PC-9 (cell line): ENCODE measurements around the gene PPP4R1. TPM values are rescaled to one million over a fixed set of nuclear protein-coding genes. Genes with fewer than 3 reads are reported as not detected.
"Not testable (repeated sequence)": the region's sequence is repeated elsewhere in the genome, so short reads cannot be mapped to it uniquely, and the experiment has no call there.

ENCODE experiments used
- BruUV-seq: library from RNA; stranded (reverse); fragments of 400-500 nt; replicated peaks from 2 replicates; lab custom pipeline; 2021; lab: Mats Ljungman, UMichigan
- CTCF ChIA-PET: fragments of 300-600 bp; sonication (Branson Sonifier 250); formaldehyde crosslinking; loops from one replicate; lab custom pipeline; 2022; ENCODE audit warnings: antibody characterized with exemption; lab: Charles Lee
- POLR2A ChIA-PET: fragments of 300-600 bp; sonication (Branson Sonifier 250); formaldehyde crosslinking; loops from one replicate; lab custom pipeline; 2022; ENCODE audit warnings: antibody characterized with exemption; ENCODE audit not compliant: unreplicated experiment; lab: Charles Lee
- DNase-seq, 2 experiments: peaks; one replicate each; pipeline versions ENCODE4 v3.0.0 to v3.0.0-alpha.2; 2015 to 2022; ENCODE audit warnings: mixed read lengths in 1 of 2
- H2AFZ ChIP-seq: fragments of 200-600 bp; sonication (generic); 2 replicates; pipeline ENCODE4 v1.8.1; 2017; ENCODE audit warnings: antibody characterized with exemption
- H3F3A ChIP-seq: fragments of 200-600 bp; sonication (generic); 2 replicates; pipeline ENCODE4 v1.8.1; 2017; ENCODE audit warnings: antibody characterized with exemption, mild to moderate bottlenecking, low read depth; ENCODE audit not compliant: insufficient read depth
- H3K27ac ChIP-seq: fragments of 200-600 bp; sonication (generic); 2 replicates; pipeline ENCODE4 v1.6.1; 2016; ENCODE audit warnings: mixed run types
- H3K27me3 ChIP-seq: fragments of 200-600 bp; sonication (generic); 2 replicates; pipeline ENCODE4 v1.6.1; 2016; ENCODE audit warnings: low read depth, mixed run types; ENCODE audit not compliant: insufficient read depth
- H3K36me3 ChIP-seq: fragments of 200-600 bp; sonication (generic); 2 replicates; pipeline ENCODE4 v1.6.1; 2016; ENCODE audit warnings: low read depth, mixed run types
- H3K4me1 ChIP-seq: fragments of 200-600 bp; sonication (generic); replicated peaks from 2 replicates; pipeline ENCODE4 v1.6.1; 2016; ENCODE audit warnings: mixed run types; ENCODE audit not compliant: insufficient read depth
- H3K4me2 ChIP-seq: fragments of 200-600 bp; sonication (generic); 2 replicates; pipeline ENCODE4 v1.6.1; 2017; ENCODE audit warnings: mixed run types
- H3K4me3 ChIP-seq: fragments of 200-600 bp; sonication (generic); 2 replicates; pipeline ENCODE4 v1.6.1; 2016; ENCODE audit warnings: mixed run types
- H3K79me2 ChIP-seq: fragments of 200-600 bp; sonication (generic); 2 replicates; pipeline ENCODE4 v1.6.1; 2017; ENCODE audit warnings: low read depth, mixed run types
- H3K9me2 ChIP-seq: fragments of 200-600 bp; sonication (generic); 2 replicates; pipeline ENCODE4 v1.8.1; 2017; ENCODE audit warnings: mild to moderate bottlenecking; ENCODE audit not compliant: insufficient read depth
- H3K9me3 ChIP-seq: fragments of 200-600 bp; sonication (generic); 2 replicates; pipeline ENCODE4 v1.8.1; 2016; ENCODE audit warnings: low read depth; ENCODE audit not compliant: insufficient read depth
- H4K20me1 ChIP-seq: fragments of 200-600 bp; sonication (generic); 2 replicates; pipeline ENCODE4 v1.8.1; 2017; ENCODE audit not compliant: insufficient read depth
- EZH2 ChIP-seq: fragments of 200-600 bp; sonication (generic); IDR thresholded peaks from 2 replicates; pipeline ENCODE4 v1.8.0; 2017; ENCODE audit warnings: antibody characterized with exemption, low read depth
- intact Hi-C: fragments of 100-400 bp; cut with micrococcal nuclease; formaldehyde crosslinking; loops from one replicate; pipeline ENCODE4 v1.10.0; 2022; ENCODE audit not compliant: unreplicated experiment
- total RNA-seq: library from RNA; stranded (reverse); gene quantifications from 2 replicates; pipeline ENCODE4 v1.2.3, GENCODE V29; 2021
- TF ChIP-seq, protein P1 (sequence below): fragments of 200-600 bp; sonication (generic); conservative IDR thresholded peaks from 2 replicates; pipeline ENCODE4 v1.6.1; 2017; ENCODE audit warnings: mixed run types, antibody characterized with exemption, mild to moderate bottlenecking, moderate library complexity

PPP4R1 gene
- total RNA-seq, 1 experiment from 2014 or later = 167 TPM

DNA sequence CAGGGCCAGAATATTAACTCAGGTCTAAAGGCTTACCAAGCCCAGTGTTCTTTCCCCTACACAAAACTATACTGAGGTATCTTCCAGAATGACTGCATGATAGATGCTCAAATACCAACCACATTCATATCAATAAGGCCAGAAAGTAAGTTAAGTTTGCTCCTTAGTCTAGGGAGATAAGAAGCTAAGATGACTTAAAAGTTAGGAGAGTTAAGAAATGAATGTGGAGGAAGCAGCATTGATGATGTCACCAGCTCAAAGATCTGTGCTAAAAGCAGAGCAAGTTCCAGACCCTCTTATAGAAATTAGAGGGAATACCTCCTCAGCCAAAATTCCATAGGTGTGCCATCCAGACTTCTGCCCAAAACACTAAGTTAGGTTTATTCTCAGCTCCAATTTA lies 6.1 kb downstream of the PPP4R1 start:
- Histone ChIP-seq H3F3A (peaks cover 22% of the 10 kb centered on the region), H3K4me1 (peaks cover 48% of the 10 kb centered on the region), H3K36me3 (peaks cover 71% of the 10 kb centered on the region), H3K79me2 (peaks cover 100% of the 10 kb centered on the region), H2AFZ (no peak overlapping the region), H4K20me1 (peaks cover 5% of the 10 kb centered on the region; the same call in 1 of the 2 replicates), H3K27me3 (no peaks in the 10 kb centered on the region), H3K27ac (peak overlapping the region; percentile 10; the same call in 1 of the 2 replicates), H3K4me3 (no peak overlapping the region; the same call in 1 of the 2 replicates), H3K9me3 (no peaks in the 10 kb centered on the region), H3K9me2 (no peaks in the 10 kb centered on the region), H3K4me2 (peak overlapping the region; percentile 39)
- ChIA-PET CTCF (interaction anchor here (0.7 to 1.4 kb wide), 4 partner anchors 13 to 86 kb away, joined by 3 to 4 read pairs (median 4); no protein-coding TSS in a partner anchor), POLR2A (interaction anchor here (0.7 kb wide), 2 partner anchors 328 to 1732 kb away, joined by 3 to 6 read pairs; no protein-coding TSS in a partner anchor)
- intact Hi-C loops = no loop called here
- no TSS peak for BruUV-seq
- TF ChIP-seq, protein P1, sequence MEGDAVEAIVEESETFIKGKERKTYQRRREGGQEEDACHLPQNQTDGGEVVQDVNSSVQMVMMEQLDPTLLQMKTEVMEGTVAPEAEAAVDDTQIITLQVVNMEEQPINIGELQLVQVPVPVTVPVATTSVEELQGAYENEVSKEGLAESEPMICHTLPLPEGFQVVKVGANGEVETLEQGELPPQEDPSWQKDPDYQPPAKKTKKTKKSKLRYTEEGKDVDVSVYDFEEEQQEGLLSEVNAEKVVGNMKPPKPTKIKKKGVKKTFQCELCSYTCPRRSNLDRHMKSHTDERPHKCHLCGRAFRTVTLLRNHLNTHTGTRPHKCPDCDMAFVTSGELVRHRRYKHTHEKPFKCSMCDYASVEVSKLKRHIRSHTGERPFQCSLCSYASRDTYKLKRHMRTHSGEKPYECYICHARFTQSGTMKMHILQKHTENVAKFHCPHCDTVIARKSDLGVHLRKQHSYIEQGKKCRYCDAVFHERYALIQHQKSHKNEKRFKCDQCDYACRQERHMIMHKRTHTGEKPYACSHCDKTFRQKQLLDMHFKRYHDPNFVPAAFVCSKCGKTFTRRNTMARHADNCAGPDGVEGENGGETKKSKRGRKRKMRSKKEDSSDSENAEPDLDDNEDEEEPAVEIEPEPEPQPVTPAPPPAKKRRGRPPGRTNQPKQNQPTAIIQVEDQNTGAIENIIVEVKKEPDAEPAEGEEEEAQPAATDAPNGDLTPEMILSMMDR = no peak
- TF ChIP-seq EZH2 = no peak
- DNase-seq = no peak

DNA sequence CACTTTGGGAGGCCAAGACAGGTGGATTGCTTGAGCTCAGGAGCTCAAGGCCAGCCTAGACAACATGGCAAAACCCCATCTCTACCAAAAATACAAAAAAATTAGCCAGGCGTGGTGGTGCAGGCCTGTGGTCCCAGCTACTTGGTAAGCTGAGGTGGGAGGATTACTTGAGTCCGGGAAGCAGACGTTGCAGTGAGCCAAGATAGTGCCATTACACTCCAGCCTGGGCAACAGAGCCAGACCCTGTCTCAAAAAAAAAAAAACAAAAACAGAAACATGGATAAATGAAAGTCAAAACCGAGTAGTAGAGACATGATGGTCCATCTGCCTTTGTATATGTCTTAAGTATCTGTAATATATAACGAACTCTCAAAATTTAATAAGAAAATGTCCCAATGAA lies 7.2 kb downstream of the PPP4R1 start:
- DNase-seq, H4K20me1 ChIP-seq, POLR2A ChIA-PET, H3K4me2 ChIP-seq, H2AFZ ChIP-seq, intact Hi-C loops, H3K9me3 ChIP-seq, CTCF ChIA-PET, H3K4me3 ChIP-seq, BruUV-seq, H3K27ac ChIP-seq, H3K9me2 ChIP-seq, H3K27me3 ChIP-seq: not testable (repeated sequence)
- Histone ChIP-seq H3K4me1 (peaks cover 39% of the 10 kb centered on the region), H3F3A (peaks cover 20% of the 10 kb centered on the region), H3K79me2 (peaks cover 98% of the 10 kb centered on the region), H3K36me3 (peaks cover 78% of the 10 kb centered on the region)

DNA sequence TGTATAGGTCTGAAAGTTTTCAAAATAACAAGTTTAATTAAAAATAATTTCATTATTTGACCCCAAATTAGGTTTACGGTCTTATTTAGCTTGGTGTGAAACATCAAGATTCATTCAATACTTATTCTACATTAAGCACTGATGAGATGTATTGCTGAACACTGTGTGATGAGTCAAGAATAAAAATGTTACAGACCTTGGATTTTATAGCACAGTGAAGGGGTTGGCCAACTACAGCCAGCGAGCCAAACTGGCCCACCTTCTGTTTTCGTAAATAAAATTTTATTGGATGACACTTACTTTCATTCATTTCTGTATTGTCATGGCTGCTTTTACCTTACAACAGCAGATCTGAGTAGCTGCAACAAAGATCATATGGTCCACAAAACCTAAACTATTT lies 8.3 kb downstream of the PPP4R1 start:
- Histone ChIP-seq H3K27me3 (no peaks in the 10 kb centered on the region), H3K4me3 (no peak overlapping the region), H3K9me2 (no peaks in the 10 kb centered on the region), H3K27ac (no peak overlapping the region), H3F3A (peaks cover 20% of the 10 kb centered on the region), H3K4me2 (no peak overlapping the region), H2AFZ (no peak overlapping the region), H3K9me3 (peaks cover 15% of the 10 kb centered on the region), H3K4me1 (peaks cover 29% of the 10 kb centered on the region), H3K36me3 (peaks cover 76% of the 10 kb centered on the region), H4K20me1 (peaks cover 5% of the 10 kb centered on the region; the same call in 1 of the 2 replicates), H3K79me2 (peaks cover 98% of the 10 kb centered on the region)
- no peak for DNase-seq
- ChIA-PET CTCF (no interaction called here), POLR2A (no interaction called here)
- TF ChIP-seq, protein P1 = no peak
- TF ChIP-seq EZH2 = no peak
- no TSS peak for BruUV-seq
- intact Hi-C loops = no loop called here

DNA sequence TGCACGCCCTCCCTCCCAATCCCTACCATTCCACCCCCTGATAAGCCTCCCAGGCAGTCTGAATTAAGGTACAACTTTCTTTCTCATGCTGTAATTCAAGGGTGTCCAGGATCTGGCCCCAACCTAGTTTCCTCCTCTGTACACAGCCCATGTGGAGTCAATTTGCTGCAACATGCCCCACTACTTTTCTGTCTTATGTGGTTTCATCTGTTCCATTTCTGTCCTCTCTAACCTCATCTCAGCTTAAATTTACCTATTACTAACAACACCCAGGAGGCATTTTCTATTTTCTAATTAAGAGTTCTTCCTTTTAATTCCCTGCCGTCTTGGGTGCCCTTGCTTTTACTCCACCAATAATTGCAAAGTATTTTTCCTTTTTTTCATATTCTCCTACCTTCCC lies 10.0 kb downstream of the PPP4R1 start:
- Histone ChIP-seq H3K79me2 (peaks cover 98% of the 10 kb centered on the region), H3K27me3 (no peaks in the 10 kb centered on the region), H3K36me3 (peaks cover 73% of the 10 kb centered on the region), H3K9me2 (no peaks in the 10 kb centered on the region), H3K27ac (no peak overlapping the region), H3F3A (peaks cover 35% of the 10 kb centered on the region), H3K9me3 (peaks cover 23% of the 10 kb centered on the region), H3K4me2 (no peak overlapping the region), H2AFZ (no peak overlapping the region), H3K4me1 (peaks cover 13% of the 10 kb centered on the region), H4K20me1 (peaks cover 5% of the 10 kb centered on the region; the same call in 1 of the 2 replicates), H3K4me3 (no peak overlapping the region)
- POLR2A ChIA-PET = no interaction called here
- CTCF ChIA-PET = no interaction called here
- no TSS peak for BruUV-seq
- TF ChIP-seq, protein P1 = no peak
- TF ChIP-seq EZH2 = no peak
- no peak for DNase-seq
- intact Hi-C loops = no loop called here
